HG03103 (cell line): ENCODE data around the gene F7.
"Not testable (repeated sequence)": the region's sequence is repeated elsewhere in the genome, so short reads cannot be mapped to it uniquely, and the experiment has no call there.

Experiments
- ATAC-seq: cut with Tn5 transposase; IDR thresholded peaks from one replicate; pipeline ENCODE4 v1.9.1; 2021; ENCODE audit warnings: low read depth; ENCODE audit not compliant: unreplicated experiment

F7 gene

DNA sequence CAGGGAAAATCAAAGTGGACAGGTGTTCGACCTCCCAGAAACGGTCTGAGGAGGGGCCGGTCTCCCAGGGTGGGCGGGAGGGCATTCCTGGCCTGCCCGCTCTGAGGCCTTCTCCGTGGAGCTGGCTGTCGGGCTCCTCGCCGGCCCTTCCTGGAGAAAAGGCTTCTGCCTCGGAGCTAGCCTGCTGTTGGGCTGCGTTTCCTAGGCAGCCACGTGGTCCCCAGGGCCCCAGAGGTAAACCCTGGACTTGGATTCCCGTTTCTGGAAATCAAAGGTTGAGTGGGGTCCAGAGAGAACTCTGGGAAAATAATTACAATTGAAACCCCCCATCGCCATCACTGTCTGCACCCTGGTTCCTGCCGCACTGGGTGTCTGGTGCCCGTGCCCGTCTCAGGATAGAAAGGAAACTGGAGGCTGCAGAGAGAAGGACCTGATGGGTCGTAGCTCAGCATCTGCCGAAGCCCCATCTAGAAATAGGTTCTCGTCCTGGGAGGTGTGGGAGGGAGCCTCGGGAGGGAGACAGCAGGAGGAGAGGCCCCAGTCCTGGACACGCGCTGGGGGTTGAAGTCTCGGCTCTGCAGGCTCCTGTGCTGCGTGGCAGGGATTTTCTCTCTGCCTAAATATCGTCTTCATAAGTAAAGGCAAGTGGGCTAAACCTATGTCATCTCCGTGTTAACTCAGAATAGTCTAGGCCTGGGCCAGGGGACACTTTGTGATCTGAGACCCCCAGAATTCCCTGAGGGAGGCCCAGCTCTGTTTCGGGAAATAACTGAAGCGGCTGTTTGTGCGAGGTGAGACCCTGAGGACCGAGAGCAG is 45.2 kb downstream of the F7 start:
- no peak for ATAC-seq

DNA sequence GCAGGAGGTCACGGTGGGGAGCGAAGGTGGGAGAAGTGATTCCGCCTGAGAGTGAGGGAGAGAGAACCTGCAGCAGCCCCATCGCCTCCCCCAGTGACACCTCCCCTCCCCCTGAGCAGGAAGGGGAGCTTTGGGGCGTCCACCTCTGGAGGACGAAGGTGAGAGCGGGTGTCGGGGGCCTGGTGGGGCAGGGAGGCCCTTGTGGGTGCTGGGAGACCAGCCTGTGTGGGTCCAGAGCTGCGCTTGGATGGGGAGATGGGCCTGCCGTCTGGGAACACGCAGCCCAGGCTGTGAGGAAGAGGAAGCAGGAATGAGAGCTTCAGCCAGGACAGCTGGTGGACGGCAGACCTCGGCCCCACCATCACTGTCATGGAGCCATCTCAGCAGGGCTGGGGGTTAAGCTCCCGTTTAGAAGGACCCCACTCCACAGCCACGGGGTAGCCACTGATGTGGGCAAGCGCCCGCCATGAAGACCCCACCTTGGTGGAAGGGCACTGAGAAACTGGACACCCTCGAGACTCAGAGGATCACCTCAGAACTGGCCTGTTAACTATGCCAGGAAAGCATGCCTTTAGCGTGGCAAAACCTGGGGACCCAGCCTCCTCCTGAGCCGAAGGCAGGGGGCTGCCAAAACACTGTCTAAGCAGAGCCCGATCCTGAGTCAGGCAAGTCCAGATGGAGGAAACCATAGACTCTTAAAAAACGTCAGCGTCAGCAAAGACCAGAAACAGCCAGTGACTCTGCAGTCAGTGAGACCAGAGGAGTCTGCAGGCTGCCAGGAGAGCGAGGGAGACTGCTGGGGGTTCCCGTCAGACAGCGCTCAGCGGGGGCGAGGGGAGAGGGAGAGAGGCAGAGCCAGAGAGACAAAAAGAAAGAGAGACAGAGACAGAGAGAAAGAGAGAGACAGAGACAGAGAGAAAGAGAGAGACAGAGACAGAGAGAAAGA is 46.4 kb downstream of the F7 start:
- ATAC-seq: no peak

DNA sequence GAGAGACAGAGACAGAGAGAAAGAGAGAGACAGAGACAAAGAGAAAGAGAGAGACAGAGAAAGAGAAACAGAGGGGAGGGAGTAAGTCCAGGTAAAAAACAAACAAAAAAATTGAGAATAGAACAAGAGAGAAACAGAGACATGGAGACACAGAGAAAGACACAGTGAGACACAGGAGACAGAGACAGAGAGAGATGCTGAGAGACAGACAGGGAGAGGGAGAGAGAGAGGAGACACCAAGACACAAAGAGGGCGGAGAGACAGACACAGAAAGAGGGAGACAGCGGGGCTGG is 47.0 kb downstream of the F7 start:
- ATAC-seq: no peak

DNA sequence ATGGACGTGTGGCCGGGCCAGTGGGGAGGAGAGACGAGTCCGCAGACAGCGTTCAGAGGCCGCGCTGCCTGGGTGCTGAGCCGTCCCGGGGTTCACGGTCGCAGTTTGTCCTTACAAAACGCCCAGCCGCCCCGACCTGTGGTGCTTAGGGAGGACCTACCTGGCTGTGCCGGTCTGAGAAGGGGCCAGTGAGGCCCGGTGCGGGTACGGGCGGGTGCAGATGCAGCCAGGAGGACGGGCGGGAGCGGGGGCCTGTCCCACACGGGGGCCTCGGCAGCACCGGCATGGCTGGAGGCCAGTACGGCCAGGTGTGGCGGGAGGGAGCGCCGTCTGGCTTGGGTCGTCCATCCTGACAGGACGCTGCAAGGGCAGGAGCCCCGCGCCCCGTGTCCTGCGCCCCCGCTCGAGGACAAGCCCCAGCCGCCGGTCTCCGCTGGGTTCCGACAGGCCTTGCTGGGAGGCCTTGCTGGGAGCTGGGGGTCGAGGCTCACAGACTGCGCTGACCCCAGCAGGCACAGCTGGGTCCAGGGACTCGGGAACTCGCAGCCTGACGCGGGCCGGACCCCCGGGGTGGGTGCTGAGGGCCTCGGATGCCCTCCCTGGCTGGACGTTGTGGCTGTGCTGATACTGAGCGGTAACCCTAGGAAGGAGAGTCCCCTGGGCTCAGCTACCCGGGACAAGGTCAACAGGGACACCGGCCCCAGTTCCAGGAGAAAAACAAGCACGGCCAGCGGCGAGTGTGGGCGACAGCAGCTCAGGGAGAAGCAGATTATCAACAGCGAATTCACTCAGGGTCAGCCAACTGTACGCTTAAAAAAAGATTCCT is 47.6 kb downstream of the F7 start:
- ATAC-seq: no peak

DNA sequence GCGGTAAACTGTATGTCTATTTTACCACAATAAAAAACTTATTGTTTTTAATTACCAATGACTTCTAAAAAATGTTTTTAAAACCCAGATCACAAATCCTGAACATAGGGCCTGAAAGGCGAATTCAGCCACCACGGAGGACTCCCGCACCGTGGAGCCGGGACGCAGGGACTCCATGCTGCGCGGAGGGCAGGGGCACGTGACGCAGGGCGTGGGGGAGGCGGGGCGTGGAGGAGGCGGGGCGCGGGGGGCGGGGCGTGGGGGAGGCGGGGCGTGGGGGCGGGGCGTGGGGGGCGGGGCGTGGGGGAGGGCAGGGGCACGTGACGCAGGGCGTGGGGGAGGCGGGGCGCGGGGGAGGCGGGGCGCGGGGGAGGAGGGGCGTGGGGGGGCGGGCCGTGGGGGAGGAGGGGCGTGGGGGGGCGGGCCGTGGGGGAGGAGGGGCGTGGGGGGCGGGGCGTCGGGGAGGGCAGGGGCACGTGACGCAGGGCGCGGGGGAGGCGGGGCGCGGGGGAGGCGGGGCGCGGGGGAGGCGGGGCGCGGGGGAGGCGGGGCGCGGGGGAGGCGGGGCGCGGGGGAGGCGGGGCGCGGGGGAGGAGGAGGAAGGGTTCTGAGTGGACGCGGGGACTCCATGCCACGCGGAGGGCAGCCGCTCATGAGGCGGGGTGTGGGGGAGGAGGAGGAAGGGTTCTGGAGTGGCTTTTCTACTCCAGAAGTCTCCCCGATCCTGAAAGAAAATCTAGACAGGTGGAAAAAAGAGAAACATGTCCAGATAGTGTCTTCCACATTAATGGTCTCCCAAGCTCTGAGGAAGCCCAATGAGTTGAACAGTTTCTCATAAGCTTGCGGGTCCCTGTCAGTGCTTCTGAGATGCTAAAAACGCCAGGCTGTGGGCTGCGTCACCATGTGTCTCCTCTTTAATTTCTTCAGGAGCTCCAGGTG is 48.5 kb downstream of the F7 start:
- ATAC-seq: peak; percentile 63

DNA sequence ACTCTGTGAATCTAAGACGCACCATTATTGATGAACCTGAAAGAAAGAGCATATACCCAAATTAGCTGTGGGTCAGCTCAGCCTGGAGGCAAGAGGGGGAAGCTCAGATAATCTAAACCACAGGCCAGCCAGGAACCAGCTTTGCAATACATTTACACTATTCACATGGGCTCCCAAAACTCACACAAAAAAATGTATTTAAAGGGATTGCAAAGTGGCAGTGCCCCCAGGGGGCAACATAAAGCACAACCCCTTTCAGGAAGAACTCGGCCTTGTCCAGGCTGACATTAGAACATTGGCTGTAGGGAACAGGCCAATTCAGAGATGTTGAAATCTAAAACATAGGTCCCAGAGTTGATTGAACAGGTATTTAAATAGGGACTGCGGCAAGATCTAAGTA is 49.6 kb downstream of the F7 start:
- no peak for ATAC-seq

DNA sequence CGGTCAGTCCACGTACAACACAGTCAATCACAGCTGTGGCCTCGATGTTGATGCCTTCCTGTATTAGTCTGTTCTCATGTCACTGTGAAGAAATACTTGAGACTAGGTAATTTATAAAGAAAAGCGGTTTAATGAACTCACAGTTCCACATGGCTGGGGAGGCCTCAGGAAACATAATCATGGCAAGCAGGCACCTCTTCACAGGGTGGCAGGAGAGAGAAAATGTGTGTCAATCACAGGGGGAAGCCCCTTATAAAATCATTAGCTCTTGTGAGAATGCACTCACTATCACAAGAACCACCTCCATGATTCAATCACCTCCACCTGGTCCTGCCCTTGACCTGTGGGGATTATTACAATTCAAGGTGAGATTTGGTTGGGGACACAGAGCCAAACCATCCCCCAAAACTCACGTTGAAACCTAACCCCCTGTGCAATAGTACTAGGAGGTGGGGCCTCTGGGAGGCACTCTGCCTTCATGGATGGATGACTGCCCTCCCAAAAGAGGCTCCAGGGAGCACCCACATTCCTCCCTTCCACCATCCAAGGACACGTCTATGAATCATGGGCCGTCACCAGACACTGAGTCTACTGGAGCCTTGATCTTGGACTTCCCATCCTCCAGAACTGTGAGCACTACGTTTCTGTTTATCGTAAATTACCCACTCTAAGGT is 50.5 kb downstream of the F7 start:
- no peak for ATAC-seq

DNA sequence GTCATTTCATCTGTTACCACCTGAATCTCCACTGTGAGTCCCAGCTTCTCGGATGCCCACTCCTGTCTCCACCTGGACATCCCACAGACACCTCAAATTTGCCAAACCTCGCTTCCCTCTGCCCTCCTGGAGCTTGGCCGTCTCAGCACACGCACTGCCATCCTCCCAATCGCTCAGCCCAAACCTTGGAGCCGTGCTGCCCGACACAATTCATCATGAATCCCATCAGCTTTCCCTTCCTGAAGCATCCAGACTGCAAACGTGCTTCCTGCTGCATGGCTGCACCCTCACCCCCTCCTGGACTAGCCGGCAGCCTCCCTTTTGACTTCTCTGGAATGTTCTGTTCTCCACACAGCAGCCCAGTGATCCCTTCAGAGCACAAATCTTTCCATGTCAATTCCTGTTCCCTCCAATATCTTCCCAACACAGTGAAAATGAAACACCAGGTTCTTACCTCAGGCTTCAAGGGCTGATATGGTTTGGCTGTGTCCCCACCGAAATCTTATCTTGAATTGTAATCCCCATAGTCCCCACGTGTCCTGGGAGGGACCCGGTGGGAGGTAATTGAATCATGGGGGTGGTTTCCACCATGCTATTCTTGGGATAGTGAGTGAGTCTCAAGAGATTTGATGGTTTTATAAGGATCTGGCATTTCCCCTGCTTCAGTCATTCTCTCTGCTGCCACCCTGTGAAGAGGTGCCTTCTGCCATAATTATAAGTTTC is 51.8 kb downstream of the F7 start:
- ATAC-seq: no peak

DNA sequence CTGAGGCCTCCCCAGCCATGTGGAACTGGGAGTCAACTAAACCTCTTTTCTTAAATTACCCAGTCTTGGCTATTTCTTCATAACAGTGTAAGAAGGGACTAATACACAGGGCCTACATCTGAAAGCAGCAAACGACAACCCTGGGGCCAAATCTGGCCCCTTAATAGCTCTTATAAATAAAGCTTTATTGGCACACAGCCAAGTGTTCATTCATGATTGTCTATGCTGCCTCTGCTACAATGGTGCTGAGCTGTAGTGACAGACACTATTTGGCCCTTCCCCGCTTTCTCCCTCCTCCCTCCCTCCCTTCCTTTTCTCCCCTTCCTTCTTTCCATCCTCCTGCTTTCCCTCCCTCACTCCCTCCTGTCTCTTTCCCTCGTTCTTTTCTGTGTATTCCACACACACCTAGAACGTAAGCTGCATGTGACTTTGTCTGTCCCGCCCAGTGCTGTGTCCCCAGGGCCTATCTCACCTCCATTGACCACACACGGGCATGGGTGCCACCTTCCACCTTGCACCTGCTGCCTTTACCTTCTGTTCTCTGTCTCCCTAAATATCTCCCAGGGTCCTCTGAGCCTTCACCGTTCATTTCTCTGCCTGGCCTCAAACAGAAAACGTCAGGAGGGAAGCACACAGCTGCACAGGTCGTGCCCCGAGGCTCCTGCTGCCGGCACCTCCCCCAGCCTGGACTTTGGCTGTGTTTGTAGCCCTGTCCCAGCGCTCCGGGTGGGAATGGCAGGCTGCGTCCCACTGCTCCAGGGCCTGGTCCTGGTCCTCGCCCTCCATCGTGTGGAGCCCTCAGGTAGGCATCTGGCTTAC is 52.5 kb downstream of the F7 start, which contains the start of gene PROZ:
Gene PROZ, plus strand, starts transcription at position 720 of the 819 bp plus-strand sequence. Its CDS starts 13 bp downstream, at position 733.
- ATAC-seq: no peak

DNA sequence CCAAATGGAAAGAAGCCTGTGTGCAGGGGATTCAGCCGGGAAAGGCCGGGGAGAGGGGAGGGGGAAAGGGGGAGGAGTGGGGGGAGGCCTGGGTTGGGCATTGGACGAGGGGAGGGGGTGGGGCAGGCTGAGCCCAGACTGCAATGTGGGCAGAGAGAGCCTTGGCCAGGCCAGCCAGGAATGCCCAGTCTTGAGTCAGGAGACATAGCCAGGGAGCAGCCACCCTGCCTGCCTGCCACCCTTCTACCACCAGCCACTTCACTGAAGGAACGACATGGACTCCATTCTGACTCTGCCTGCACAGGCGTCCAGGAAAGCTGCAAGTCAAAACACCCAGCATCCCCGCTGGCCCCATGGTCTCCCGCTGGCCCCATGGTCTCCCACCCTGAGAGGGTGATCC is 53.4 kb downstream of the F7 start:
- no peak for ATAC-seq

DNA sequence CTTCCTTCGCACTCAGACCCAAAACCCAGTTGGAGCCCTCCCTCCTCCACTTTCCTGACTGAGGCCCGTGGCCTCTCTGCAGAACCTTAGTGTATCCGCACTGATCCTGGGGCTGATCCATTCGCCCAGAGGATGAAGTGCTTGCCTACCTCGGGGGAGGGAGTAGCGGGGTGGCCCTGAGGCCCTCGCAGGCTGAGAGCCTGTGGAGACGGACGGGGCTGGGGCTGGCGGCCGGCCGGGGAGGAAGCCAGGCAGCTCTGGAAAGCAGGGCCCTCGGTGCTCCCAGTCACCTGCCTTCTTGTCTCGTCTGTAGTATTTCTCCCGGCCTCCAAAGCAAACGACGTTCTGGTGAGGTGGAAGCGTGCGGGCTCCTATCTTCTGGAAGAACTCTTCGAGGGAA is 54.1 kb downstream of the F7 start:
- ATAC-seq: no peak

DNA sequence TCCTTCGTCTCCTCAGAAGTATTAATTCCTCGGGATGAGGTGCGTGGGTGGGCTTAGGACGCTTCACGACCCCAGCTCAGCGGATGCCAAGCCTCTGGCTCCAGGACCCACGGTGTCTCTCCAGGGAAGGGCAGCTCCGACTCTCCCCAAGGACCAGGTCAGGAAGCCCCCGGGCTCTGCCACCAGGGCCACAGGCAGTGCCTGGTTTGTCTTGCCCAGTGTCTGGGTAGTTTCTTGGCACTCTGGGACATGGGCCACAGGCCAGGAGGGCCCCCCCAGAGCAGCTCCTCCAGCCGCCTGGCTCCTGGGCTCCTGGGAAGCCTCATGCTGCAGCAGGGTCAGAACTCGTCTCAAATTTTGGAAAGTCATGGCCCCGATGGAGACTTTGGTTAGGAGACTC is 55.4 kb downstream of the F7 start:
- no peak for ATAC-seq

DNA sequence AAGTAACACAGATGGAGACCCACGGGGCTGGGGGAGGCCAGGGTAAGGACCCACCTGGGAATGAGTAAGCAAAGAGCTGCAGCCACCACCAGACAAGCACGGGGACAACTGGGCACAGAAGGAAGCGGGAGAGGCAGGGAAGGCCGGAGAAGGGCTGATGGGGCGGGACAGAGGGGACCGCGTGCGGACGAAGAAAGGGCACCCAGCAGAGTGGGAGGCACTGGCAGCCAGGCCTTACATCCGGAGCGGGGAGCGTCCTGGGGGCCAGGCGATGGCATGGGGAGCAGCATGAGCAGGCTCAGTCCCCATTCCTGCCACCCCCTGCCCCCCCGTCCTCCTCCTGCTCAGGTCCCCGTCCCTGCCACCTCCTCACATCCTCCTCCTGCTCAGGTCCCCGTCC is 55.8 kb downstream of the F7 start:
- no peak for ATAC-seq

DNA sequence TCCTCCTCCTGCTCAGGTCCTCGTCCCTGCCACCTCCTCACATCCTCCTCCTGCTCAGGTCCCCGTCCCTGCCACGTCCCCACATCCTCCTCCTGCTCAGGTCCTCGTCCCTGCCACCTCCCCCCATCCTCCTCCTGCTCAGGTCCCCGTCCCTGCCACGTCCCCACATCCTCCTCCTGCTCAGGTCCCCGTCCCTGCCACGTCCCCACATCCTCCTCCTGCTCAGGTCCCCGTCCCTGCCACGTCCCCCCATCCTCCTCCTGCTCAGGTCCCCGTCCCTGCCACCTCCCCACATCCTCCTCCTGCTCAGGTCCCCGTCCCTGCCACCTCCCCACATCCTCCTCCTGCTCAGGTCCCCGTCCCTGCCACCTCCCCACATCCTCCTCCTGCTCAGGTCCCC is 56.4 kb downstream of the F7 start:
- not testable (repeated sequence) for ATAC-seq

DNA sequence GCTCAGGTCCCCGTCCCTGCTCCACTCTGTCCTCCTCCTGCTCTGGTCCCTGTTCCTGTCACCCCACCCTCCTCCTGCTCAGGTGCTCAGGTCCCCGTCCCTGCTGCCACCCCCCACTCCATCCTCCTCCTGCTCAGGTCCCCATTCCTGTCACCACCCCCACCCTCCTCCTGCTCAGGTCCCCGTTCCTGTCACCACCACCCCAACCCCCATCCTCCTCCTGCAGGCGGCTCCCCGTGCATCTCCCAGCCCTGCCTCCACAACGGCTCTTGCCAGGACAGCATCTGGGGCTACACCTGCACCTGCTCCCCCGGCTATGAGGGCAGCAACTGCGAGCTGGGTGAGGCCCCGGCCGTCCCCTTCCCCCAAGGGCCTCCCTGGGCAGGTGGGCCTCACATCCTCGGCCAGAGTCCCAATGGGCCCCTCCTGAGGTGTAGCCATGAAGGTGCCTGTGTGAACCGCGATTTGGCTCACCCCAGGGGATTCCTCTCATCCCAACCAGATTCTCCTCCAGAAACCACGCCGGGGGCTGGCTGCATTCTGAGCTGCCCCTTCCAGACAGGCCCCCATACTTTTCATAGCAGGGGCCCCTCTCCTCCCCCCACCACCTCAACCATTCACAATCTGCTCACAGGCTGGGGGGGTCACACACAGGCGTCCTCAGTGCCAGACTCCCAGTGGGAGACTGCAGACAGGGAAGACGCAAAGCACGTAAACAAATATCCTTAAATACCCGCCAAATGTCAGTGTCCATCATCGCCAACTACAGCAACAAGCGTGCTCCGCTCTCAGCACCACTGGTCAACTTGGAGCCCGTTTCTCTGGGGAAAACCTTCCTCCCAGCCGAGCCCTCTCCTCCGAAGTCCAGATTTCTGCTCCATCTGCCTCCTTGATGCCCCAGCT is 57.4 kb downstream of the F7 start:
- ATAC-seq: no peak

DNA sequence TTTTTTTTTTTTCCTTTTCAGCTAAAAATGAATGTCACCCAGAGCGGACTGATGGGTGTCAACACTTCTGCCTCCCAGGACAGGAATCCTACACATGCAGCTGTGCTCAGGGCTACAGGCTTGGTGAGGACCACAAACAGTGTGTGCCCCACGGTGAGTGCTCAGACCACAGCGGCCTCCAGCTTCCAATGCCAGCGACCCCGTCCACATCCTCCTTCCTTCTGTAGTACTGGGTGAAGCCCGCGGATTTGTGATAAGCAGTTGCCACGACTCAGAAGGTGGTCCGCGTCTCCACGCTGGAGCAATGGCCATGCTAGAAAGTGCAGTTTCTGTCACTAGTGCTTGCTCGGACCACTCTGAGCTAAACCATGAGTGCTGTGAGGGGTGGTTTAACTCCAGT is 58.9 kb downstream of the F7 start:
- ATAC-seq: no peak

DNA sequence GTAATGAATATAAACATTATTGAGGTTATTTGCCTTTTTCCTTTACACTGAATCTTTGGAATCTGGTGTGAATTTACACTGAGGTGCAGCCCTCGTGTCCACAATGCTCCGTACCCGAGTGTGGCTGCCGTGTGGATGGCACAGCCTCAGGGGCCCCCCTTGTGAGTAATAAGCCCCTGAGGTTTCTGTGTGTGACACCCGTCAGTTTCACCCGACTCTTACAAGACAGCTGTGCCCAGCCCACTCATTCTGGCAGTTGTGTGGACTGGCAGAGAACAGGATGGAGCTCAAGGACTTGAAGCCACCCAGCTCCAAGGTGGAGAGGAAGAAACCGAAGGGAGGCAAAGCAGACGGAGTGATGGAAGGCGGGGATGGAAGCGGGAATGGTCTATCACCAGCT is 60.7 kb downstream of the F7 start:
- no peak for ATAC-seq
